Hepatocyte (in vitro differentiated cells): ENCODE data around the gene ACVR1.

Experiments
- CTCF ChIP-seq: fragments of 200-600 bp; sonication (generic); IDR thresholded peaks from 2 replicates; pipeline ENCODE4 v1.5.1; 2016; ENCODE audit warnings: antibody characterized with exemption, mild to moderate bottlenecking; ENCODE audit not compliant: poor library complexity
- EZH2phosphoT487 ChIP-seq: fragments of 200-600 bp; sonication (generic); IDR thresholded peaks from one replicate; pipeline ENCODE4 v1.6.1; 2018; ENCODE audit warnings: antibody characterized with exemption, mild to moderate bottlenecking, low read depth, moderate library complexity; ENCODE audit not compliant: unreplicated experiment, severe bottlenecking

DNA sequence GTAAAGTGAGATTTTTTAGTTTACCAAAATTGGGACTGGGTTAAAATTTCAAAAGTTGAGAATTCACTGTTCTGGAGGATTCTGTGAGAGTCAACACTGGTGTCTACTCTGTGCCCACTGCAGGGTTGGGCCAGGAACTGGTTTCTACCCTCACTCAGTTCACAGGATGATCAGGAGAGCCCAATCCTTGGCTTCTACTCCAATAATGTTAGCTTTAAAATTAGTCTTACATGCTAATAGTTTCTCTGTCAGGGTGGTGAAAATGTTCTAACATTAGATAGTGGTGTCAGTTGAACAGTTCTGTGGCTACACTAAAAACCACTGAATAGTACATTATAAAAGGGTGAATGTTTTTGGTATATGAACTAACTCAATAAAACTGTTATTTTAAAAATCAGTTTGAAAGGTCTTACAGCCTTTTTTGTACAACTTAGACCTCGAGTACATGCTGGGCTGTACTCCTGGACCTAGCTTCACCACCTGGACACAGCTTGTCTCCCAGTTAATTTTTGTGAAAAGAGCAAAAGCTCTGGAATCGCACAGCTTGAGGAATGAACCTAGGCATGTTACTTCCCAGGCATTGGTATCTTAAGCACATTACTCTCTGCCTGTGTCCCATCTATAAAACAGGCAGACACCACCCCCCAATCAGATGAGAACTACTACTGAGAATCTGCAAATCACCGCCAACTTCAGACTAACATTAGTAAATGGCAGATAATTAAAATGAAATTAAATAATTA, 44.4 kb downstream of the ACVR1 start:
- no peak for TF ChIP-seq CTCF
- no peak for TF ChIP-seq EZH2phosphoT487
